Measurements from ENCODE around the gene MARCKS. TPM values are rescaled to one million over a fixed set of nuclear protein-coding genes. Genes with fewer than 3 reads are reported as not detected.

Gene MARCKS
- total and polyA plus RNA-seq, 8 donors: 102 to 348 (median 285) TPM

DNA sequence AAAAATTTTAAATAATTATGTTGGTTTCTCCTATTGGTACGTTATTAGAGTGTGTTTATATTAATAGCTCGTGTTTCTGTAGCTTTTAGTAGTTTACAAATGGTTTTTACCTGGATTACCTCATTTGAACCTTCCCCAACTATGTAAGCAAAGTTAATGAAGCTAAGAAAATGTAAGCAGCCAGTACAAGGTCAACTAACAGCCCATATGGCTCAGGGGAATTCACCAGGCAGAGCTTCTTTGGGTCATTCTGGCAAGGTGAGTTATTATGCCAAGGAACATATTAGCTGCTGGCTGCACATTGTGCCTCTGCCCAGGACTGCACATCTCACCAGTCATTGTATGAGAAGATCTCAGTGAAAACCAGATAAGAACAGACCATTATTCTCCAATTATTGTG lies 27.0 kb upstream of the MARCKS start:
- TF ChIP-seq, protein P1, sequence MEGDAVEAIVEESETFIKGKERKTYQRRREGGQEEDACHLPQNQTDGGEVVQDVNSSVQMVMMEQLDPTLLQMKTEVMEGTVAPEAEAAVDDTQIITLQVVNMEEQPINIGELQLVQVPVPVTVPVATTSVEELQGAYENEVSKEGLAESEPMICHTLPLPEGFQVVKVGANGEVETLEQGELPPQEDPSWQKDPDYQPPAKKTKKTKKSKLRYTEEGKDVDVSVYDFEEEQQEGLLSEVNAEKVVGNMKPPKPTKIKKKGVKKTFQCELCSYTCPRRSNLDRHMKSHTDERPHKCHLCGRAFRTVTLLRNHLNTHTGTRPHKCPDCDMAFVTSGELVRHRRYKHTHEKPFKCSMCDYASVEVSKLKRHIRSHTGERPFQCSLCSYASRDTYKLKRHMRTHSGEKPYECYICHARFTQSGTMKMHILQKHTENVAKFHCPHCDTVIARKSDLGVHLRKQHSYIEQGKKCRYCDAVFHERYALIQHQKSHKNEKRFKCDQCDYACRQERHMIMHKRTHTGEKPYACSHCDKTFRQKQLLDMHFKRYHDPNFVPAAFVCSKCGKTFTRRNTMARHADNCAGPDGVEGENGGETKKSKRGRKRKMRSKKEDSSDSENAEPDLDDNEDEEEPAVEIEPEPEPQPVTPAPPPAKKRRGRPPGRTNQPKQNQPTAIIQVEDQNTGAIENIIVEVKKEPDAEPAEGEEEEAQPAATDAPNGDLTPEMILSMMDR (IDR thresholded peaks at IDR 0.05): no peak
- no peaks in the 10 kb centered on the region for H3K27me3 ChIP-seq
- no peaks in the 10 kb centered on the region for H3K36me3 ChIP-seq
- no peak overlapping the region for H3K27ac ChIP-seq
- intact Hi-C loops (cut with DNase I): no loop called here
- DNase-seq (no peak), ATAC-seq (no peak)
- H3K4me1 ChIP-seq: no peaks in the 10 kb centered on the region
- no peaks in the 10 kb centered on the region for H3K9me3 ChIP-seq
- no peak overlapping the region for H3K4me3 ChIP-seq

DNA sequence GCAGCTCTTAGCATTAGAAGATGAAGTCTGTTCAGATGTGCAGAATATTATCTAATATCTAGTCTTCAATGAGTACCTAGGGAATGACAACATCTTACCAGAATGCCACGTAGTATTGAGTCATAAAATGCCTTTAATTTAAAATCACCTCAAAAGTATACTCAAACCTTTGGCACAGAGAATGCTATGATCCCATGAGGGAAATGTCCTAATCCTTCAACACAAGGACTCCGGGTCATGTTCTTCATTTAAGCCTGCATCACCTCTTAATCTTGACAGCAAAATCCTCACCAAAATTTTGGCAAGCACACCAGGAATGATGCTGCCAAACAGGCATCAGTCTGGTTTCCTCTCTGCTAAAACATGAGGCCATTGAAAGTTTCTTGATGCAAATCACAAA lies 23.6 kb upstream of the MARCKS start:
- TF ChIP-seq, protein P1 (IDR thresholded peaks at IDR 0.05): no peak
- no peaks in the 10 kb centered on the region for H3K27me3 ChIP-seq
- intact Hi-C loops (cut with DNase I): no loop called here
- no peaks in the 10 kb centered on the region for H3K9me3 ChIP-seq
- ATAC-seq (no peak), DNase-seq (no peak)
- no peak overlapping the region for H3K4me3 ChIP-seq
- H3K4me1 ChIP-seq: no peaks in the 10 kb centered on the region
- H3K27ac ChIP-seq: no peak overlapping the region
- no peaks in the 10 kb centered on the region for H3K36me3 ChIP-seq

DNA sequence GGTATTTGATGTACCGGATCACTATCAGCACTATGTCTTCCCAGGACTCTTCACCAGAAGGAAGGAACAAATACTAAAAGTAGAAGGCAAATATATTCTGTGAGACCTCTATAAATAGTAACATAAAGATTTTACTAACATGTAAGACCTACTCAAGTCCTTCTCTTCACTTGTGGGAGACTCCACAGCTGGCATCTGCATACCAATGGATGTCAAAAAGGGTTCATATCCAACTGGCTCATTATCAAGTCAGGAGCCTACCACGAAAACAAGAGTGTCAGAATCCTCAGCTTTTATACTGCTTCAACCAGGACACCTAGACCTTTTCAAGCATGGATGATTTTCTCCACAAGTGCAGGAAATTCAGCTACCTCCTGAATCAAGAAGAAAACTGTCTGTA lies 20.0 kb upstream of the MARCKS start:
- Histone ChIP-seq H3K27me3 (no peaks in the 10 kb centered on the region), H3K4me3 (no peak overlapping the region), H3K9me3 (no peaks in the 10 kb centered on the region), H3K4me1 (no peaks in the 10 kb centered on the region), H3K27ac (no peak overlapping the region), H3K36me3 (no peaks in the 10 kb centered on the region)
- DNase-seq: no peak
- TF ChIP-seq, protein P1 (IDR thresholded peaks at IDR 0.05): no peak
- intact Hi-C loops (cut with DNase I): no loop called here
- ATAC-seq: no peak

DNA sequence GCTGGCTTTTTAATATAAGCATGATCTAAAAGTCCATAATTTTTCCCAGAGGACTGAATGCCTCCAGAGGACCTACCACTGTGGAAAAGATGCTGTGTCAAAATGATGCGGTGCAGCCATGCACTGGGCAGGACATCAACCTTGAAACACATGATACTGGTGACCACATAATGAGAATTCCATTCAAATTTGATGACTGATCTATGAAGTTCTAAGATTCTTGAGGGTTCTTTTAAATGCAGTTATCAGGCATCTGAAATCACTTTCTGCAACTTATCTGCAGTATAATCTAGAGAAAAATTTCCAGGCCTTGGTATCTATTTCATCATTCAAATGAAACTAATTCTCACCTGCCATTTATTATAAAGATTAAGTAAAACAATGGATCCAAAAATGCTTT lies 15.0 kb upstream of the MARCKS start:
- no peaks in the 10 kb centered on the region for H3K9me3 ChIP-seq
- no peaks in the 10 kb centered on the region for H3K4me1 ChIP-seq
- no peak overlapping the region for H3K27ac ChIP-seq
- H3K4me3 ChIP-seq: no peak overlapping the region
- ATAC-seq: no peak
- H3K36me3 ChIP-seq: no peaks in the 10 kb centered on the region
- intact Hi-C loops (cut with DNase I): no loop called here
- TF ChIP-seq, protein P1 (IDR thresholded peaks at IDR 0.05): no peak
- no peak for DNase-seq
- H3K27me3 ChIP-seq: no peaks in the 10 kb centered on the region

DNA sequence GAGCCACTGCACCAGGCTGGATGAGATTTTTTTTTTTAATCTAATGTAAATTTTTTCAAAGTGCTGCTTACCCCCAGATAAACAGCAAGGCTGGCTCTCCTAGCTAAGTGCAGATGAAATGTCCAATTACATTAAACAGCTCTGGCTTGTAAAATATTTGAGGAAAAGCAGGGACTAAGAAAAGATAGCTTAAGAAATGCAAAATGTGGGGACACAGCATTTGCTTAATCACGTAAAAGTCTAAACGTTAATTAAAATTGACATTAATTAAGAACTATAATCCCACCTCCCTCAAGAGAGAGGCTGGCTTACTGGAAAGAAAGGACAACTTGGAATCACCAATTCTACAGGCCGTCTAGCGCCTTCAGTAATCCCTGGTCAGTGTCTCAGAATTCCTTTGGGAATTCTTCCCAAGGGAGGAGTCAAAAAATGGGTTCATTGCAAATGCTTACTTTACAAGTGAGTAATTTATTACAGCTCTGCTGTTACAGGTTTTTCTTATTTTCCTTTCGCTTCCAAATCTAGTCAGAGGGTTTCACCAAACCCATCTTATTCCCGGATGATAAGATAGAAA lies 13.6 kb upstream of the MARCKS start:
- no peaks in the 10 kb centered on the region for H3K36me3 ChIP-seq
- H3K27me3 ChIP-seq: no peaks in the 10 kb centered on the region
- TF ChIP-seq, protein P1 (IDR thresholded peaks at IDR 0.05): no peak
- intact Hi-C loops (cut with DNase I): no loop called here
- no peak for DNase-seq
- ATAC-seq: no peak
- H3K9me3 ChIP-seq: no peaks in the 10 kb centered on the region
- H3K4me3 ChIP-seq: no peak overlapping the region
- H3K27ac ChIP-seq: no peak overlapping the region
- no peaks in the 10 kb centered on the region for H3K4me1 ChIP-seq
